Forelimb muscle (tissue), 1 donor: Measurements from ENCODE around the gene NFKB2. TPM values are rescaled to one million over a fixed set of nuclear protein-coding genes. Genes with fewer than 3 reads are reported as not detected.

Source experiments
- DNase-seq: peaks from one replicate; pipeline ENCODE4 v3.0.0-alpha.2; 2013; ENCODE audit warnings: low read depth
- polyA plus RNA-seq: library from polyadenylated mRNA; unstranded; fragments of 120-200 nt; gene quantifications from one replicate; pipeline ENCODE4 v1.2.1, GENCODE V29; 2013; ENCODE audit not compliant: insufficient read length

Gene NFKB2
- polyA plus RNA-seq, 1 donor, result 13.8 TPM

- DNase-seq, result no peak
Measured at GRCh38 chr10:102394801-102395399, 605 bp upstream of the NFKB2 start.

- no peak for DNase-seq
Measured at GRCh38 chr10:102396317-102396650, 779 bp downstream of the NFKB2 start.

DNA sequence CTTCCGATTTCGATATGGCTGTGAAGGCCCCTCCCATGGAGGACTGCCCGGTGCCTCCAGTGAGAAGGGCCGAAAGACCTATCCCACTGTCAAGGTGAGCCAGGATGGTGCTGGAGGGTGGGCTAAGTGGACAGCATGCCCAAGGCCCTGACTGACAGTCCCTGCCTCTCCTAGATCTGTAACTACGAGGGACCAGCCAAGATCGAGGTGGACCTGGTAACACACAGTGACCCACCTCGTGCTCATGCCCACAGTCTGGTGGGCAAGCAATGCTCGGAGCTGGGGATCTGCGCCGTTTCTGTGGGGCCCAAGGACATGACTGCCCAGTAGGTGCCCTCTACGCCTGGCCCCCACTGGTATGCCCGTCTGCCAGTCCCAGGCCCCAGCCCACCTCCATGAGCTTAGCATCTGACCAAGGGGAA is 1.2 kb downstream of the NFKB2 start:
- no peak for DNase-seq

- no peak for DNase-seq
Measured at GRCh38 chr10:102397222-102398171, 2.0 kb downstream of the NFKB2 start.

GRCh38 chr10:102398172-102399020 is 2.9 kb downstream of the NFKB2 start:
- DNase-seq, result no peak

DNA sequence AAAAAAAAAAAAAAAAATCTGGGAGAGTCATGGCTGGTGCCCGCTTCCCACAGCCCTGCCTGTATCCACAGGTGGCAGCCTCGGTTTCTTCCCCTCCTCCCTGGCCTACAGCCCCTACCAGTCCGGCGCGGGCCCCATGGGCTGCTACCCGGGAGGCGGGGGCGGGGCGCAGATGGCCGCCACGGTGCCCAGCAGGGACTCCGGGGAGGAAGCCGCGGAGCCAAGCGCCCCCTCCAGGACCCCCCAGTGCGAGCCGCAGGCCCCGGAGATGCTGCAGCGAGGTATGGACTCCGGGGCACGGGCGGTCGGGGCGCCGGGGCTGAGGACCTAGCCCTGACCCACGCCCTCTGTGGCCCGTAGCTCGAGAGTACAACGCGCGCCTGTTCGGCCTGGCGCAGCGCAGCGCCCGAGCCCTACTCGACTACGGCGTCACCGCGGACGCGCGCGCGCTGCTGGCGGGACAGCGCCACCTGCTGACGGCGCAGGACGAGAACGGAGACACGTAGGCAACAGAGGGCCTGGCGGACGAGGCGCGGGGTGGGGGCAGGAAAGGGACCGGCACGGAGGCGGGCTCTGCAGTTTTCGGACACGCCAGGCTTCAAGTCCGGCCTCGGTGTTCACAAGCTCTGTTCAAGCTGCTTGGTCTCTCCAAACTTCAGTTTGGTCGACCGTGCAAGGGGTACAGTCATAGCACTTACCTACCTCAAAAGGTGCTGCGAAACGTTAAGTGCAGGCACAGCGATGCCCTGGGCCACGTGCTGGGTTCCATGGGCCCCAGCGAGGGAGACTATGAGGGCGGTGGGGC is 3.9 kb downstream of the NFKB2 start:
- DNase-seq, result no peak

DNA sequence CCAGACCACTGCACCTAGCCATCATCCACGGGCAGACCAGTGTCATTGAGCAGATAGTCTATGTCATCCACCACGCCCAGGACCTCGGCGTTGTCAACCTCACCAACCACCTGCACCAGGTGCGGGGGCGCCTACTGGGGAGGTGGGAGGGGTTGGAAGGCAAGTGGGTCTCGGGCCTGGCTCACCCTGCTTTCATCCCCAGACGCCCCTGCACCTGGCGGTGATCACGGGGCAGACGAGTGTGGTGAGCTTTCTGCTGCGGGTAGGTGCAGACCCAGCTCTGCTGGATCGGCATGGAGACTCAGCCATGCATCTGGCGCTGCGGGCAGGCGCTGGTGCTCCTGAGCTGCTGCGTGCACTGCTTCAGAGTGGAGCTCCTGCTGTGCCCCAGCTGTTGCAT is 4.6 kb downstream of the NFKB2 start:
- DNase-seq, result no peak

- no peak for DNase-seq
Measured at GRCh38 chr10:102400598-102401341, 5.3 kb downstream of the NFKB2 start.

- no peak for DNase-seq
Measured at GRCh38 chr10:102401342-102401654, 5.8 kb downstream of the NFKB2 start.

DNA sequence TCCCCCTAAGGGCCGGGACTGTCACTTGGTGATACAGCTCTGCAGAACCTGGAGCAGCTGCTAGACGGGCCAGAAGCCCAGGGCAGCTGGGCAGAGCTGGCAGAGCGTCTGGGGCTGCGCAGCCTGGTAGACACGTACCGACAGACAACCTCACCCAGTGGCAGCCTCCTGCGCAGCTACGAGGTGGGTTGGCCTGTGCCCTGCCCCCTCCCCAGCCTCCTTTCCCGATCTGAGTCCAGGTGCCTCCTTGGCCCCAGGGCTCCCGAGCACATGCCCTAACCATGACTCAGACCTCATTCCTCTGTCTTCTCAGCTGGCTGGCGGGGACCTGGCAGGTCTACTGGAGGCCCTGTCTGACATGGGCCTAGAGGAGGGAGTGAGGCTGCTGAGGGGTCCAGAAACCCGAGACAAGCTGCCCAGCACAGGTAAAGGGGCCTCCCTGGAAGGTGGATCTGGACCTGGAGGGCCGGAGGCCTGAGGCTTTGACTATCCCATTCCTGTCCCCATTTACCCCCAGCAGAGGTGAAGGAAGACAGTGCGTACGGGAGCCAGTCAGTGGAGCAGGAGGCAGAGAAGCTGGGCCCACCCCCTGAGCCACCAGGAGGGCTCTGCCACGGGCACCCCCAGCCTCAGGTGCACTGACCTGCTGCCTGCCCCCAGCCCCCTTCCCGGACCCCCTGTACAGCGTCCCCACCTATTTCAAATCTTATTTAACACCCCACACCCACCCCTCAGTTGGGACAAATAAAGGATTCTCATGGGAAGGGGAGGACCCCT is 6.4 kb downstream of the NFKB2 start:
- no peak for DNase-seq

- DNase-seq, result no peak
Measured at GRCh38 chr10:102402512-102402896, 7.0 kb downstream of the NFKB2 start.

- no peak for DNase-seq
Measured at GRCh38 chr10:102403115-102403514, 7.6 kb downstream of the NFKB2 start.

- DNase-seq, result no peak
Measured at GRCh38 chr10:102404361-102405107, 9.0 kb downstream of the NFKB2 start.

DNA sequence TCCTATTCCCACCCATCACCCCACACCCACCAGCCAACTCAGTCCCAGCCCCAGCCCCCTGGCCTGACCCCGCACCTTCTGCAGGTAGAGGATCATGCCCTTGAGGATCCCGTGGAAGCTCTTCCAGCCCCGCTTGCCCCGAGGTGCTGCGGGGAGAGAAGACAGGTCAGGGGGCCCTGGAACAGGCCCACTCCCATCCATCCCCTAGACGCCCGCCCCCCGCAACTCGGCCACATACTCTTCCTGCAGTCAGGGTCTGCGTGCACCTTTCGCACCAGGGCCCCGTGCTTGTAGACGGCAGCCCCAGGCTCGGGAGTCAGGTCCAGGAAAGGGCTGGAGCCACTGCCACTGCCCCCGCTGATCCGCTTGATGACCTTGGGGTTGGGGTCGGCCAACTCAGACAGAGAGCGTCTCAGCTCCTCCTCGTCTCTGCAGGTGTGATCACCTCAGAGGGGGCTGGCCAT is 9.6 kb downstream of the NFKB2 start:
- no peak for DNase-seq

- DNase-seq, result no peak
Measured at GRCh38 chr10:102405632-102406031, 10.1 kb downstream of the NFKB2 start.

GRCh38 chr10:102406815-102407214 is 11.3 kb downstream of the NFKB2 start:
- no peak for DNase-seq

DNA sequence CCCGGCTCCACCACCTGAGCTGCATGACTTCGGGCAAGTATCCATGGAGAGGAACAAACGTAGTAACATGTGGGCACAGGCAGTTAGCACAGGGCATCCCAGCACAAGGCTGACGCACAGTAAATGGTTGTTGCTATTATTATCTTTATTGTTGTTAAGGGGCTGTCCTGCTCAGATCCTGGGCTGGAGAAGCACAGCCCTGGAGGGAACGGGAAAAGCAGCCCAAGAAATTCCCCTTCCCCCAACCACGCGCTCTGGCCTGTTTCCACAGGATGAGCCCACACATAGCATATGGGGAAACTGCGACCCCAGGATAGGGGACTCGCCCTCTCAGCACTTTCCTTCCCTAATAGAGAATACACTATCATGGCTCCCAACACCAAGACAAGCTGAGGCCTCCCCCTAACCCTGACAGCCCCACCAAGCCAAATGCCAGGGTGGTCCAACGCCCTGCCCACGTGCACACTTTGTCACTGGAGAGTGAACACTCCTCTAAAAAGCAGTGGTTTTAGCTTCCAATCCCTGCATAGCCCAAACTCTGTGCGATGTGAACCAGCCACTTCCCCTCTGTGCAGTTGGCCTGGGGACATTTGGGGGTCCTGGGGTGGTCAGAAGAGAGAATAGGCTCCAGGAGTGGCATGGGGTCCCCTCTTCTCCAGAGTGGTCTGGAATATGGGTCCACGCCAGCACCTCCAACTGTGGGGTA is 12.1 kb downstream of the NFKB2 start:
- no peak for DNase-seq

DNA sequence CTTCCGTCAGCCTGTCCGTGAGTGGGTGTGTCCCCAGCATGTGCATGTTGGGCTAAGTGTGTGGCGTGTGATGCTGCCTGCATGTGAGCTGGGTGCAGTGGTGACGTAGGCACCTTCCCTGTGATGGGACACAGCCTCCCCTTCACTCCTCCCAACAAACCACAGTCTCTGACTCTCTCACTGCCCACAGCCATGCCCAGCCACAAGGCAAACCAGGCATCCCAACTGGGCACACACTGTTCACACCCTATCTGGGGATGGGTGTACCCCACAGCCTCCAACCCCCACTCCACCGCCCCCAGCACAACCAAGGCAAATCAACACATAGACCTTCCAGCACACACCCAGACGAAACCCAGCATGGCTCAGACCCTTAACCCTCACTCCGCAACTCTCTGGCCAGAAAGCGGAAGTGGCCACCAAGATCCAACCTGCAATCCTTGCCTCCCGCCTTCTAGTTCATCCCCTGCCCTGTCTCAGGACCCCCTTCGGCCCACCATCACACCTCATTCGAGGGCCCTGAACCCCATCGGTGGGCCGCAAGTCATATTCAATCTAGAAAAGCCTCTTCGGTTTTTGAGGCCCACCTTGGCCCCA is 12.7 kb downstream of the NFKB2 start:
- DNase-seq, result no peak
